Psoas muscle (tissue), 8 donors: ENCODE results near the gene MS4A6A. TPM values are rescaled to one million over a fixed set of nuclear protein-coding genes. Genes with fewer than 3 reads are reported as not detected.
"Not testable (repeated sequence)": the region's sequence is repeated elsewhere in the genome, so short reads cannot be mapped to it uniquely, and the experiment has no call there.

ENCODE experiments used
- ATAC-seq, 4 donors: fragments of 200-7000 bp; cut with Tn5 transposase; one replicate each; pipeline ENCODE4 v1.9.1; 2020; ENCODE audit warnings: moderate library complexity in 3 of 4, mild to moderate bottlenecking in 2 of 4
- DNase-seq, 2 donors: peaks; one replicate each; pipeline ENCODE4 v3.0.0-alpha.2; 2020
- H3K27ac ChIP-seq: fragments of 200-600 bp; one replicate; pipeline ENCODE4 v1.8.0; 2022
- H3K27me3 ChIP-seq, 3 donors: fragments of 200-600 bp in 1 of 3; one replicate each; pipeline versions ENCODE4 v1.6.1 to v1.8.0; 2013 to 2022; ENCODE audit warnings: low read length in 2 of 3, mild to moderate bottlenecking in 2 of 3, moderate library complexity in 1 of 3; ENCODE audit not compliant: insufficient read depth in 3 of 3
- H3K36me3 ChIP-seq, 2 donors: fragments of 200-600 bp in 1 of 2; one replicate each; pipeline versions ENCODE4 v1.6.1 to v1.8.0; 2013 to 2022; ENCODE audit warnings: low read depth in 1 of 2, mild to moderate bottlenecking in 1 of 2, moderate library complexity in 1 of 2; ENCODE audit not compliant: insufficient read depth in 1 of 2
- H3K4me1 ChIP-seq: fragments of 200-600 bp; one replicate; pipeline ENCODE4 v1.8.0; 2022
- H3K4me3 ChIP-seq: fragments of 200-600 bp; one replicate; pipeline ENCODE4 v1.8.0; 2022; ENCODE audit warnings: mild to moderate bottlenecking
- H3K9me3 ChIP-seq: fragments of 200-600 bp; one replicate; pipeline ENCODE4 v1.8.0; 2022
- CTCF ChIP-seq: fragments of 200-600 bp; IDR thresholded peaks from one replicate; pipeline ENCODE4 v1.8.0; 2022; ENCODE audit warnings: antibody characterized with exemption
- WGBS, 3 donors: extraction: QIAGEN DNeasy Blood & Tissue Kit; methylation state at CpG; one replicate each; pipeline versions ENCODE4 v1.1.6 to v1.1.7; 2013; 5-methylcytosine and 5-hydroxymethylcytosine counted together
- intact Hi-C, 2 donors: fragments of 100-400 bp; cut with DNase I; formaldehyde crosslinking; loops; one replicate each; pipeline versions ENCODE4 v1.11.0 to v1.14.2; 2022
- polyA plus RNA-seq, 3 donors: library from polyadenylated mRNA; stranded (reverse); fragments of 200-250 nt; gene quantifications; one replicate each; pipeline ENCODE4 v1.2.3, GENCODE V29; 2013
- total RNA-seq, 4 donors: library from RNA; stranded (reverse); fragmentation: NEBNext Ultra II Directional in 2 of 4; extraction: Animal tissue kit (Norgen Biotek cat#: 25700) in 2 of 4; gene quantifications; one replicate each; pipeline versions ENCODE4 v1.2.1 to v1.2.4, GENCODE V29; 2021 to 2023
- donor health status: healthy with polysubstance abuse.
- donor health status: DM: no; HTN: no; CAD: no; lungs with moderate emphysema.
- donor health status: Bipolar disorder and iron deficiency.
- donor health status: healthy.
- donor health status: DM: yes; HTN: yes; CAD: no.
- donor health status: DM: no; HTN: no; CAD: no.
- donor health status: DM: no; HTN: no; CAD: no.
- donor health status: DM: yes; HTN: yes; CAD: no.

The MS4A6A gene
- total and polyA plus RNA-seq, 7 donors: 2.9 to 22.6 (median 14.7) TPM

- H3K4me3 ChIP-seq: no peak overlapping the region
- 59 to 73% (median 63%) methylated on average over 3 of the region's 3 CpGs for WGBS, 3 donors
- no peak for TF ChIP-seq CTCF
- H3K9me3 ChIP-seq: no peaks in the 10 kb centered on the region
- no peaks in the 10 kb centered on the region for H3K4me1 ChIP-seq
- no peak overlapping the region for H3K27ac ChIP-seq
- no peak for DNase-seq
- no peaks in the 10 kb centered on the region for H3K27me3 ChIP-seq
- intact Hi-C loops: no loop called here
- no peak for ATAC-seq
- no peaks in the 10 kb centered on the region for H3K36me3 ChIP-seq
These were observed 24.2 kb downstream of the MS4A6A start for GRCh38 chr11:60158636-60159035.

GRCh38 chr11:60155931-60156330 is 27.0 kb downstream of the MS4A6A start:
- no peak for TF ChIP-seq CTCF
- Histone ChIP-seq H3K27me3 (no peaks in the 10 kb centered on the region), H3K36me3 (no peaks in the 10 kb centered on the region), H3K9me3 (no peaks in the 10 kb centered on the region), H3K4me1 (no peaks in the 10 kb centered on the region), H3K27ac (no peak overlapping the region), H3K4me3 (no peak overlapping the region)
- DNase-seq (no peak), ATAC-seq (no peak)
- intact Hi-C loops: no loop called here
- WGBS, 3 donors: 75 to 78% (median 75%) methylated on average over 3 of the region's 3 CpGs

DNA sequence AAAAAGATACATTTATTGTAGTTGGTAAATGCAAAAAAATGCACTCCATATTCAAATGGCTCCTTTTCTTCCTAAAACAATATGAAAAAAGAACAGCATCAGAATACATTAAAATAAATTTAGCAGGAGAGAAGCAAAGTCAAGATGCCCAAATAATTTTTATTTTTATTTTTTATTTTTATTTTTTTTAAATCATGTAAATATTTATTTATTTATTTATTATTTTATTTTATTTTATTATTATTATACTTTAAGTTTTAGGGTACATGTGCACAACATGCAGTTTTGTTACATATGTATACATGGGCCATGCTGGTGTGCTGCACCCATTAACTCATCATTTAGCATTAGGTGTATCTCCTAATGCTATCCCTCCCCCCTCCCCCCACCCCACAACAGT is 30.2 kb downstream of the MS4A6A start:
- H3K27me3 ChIP-seq, H3K4me1 ChIP-seq, ATAC-seq, H3K27ac ChIP-seq, H3K4me3 ChIP-seq, intact Hi-C loops, H3K36me3 ChIP-seq, DNase-seq, H3K9me3 ChIP-seq: not testable (repeated sequence)

DNA sequence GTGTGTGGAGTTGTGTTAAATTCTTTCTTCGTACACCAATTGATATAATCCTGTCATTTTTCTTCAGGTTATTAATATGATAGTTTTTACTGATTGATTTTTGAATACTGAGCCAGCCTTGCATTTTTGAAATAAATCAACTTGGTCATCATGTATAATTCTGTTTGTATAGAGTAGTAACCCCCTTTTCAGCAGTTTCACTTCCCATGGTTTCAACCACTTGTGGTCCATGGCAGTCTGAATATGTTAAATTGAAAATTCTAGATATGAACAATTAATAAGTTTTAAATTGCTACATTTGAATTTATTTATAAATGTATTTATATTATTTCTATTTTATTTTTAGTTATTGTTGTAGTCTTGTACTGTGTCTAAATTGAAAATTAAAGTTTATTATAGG is 32.6 kb downstream of the MS4A6A start:
- TF ChIP-seq CTCF: no peak
- 70 to 85% (median 80%) methylated on average over 1 of the region's 1 CpG for WGBS, 3 donors

DNA sequence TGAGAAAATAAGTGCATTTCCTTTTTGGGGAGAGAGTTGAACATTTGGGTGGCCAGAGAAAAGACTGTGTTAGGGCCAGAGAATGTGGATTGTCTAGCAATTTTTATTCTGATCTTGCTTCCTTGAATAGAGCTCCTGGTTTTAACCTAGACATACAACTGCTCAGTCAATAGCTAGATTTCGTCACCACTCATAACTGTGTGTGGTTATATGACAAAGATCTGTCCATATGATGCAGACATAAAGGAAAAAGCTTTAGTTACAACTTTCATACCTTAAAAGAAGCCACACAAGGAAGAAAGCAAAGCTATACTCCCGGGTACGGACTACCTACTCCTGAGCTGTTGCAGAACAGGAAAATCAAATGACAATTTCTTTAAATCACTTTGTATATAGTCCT is 37.2 kb downstream of the MS4A6A start:
- no peak overlapping the region for H3K27ac ChIP-seq
- H3K36me3 ChIP-seq: no peaks in the 10 kb centered on the region
- no peak overlapping the region for H3K4me3 ChIP-seq
- no peaks in the 10 kb centered on the region for H3K9me3 ChIP-seq
- DNase-seq (no peak), ATAC-seq (no peak)
- H3K4me1 ChIP-seq: no peaks in the 10 kb centered on the region
- intact Hi-C loops: no loop called here
- H3K27me3 ChIP-seq: no peaks in the 10 kb centered on the region
- WGBS, 3 donors: 83 to 86% (median 84%) methylated on average over 3 of the region's 3 CpGs
- TF ChIP-seq CTCF: no peak

More for the DNA sequence above, 32.6 kb downstream of the MS4A6A start:
- Histone ChIP-seq H3K4me1 (no peaks in the 10 kb centered on the region), H3K4me3 (no peak overlapping the region), H3K36me3 (no peaks in the 10 kb centered on the region), H3K27ac (no peak overlapping the region), H3K9me3 (no peaks in the 10 kb centered on the region), H3K27me3 (no peaks in the 10 kb centered on the region)
- ATAC-seq (no peak), DNase-seq (no peak)
- intact Hi-C loops: no loop called here
